Endothelial cell of umbilical vein (primary cell): ENCODE measurements around the gene MCEMP1. TPM values are rescaled to one million over a fixed set of nuclear protein-coding genes. Genes with fewer than 3 reads are reported as not detected.

Experiments used
- BruUV-seq: library from RNA; stranded (reverse); fragments of 400-500 nt; replicated peaks from 2 replicates; lab custom pipeline; 2021; lab: Mats Ljungman, UMichigan
- CTCF ChIA-PET: fragments of 300-600, 350-600 bp; sonication (Branson Sonifier 250); formaldehyde crosslinking; loops from one replicate; lab custom pipeline; 2021; ENCODE audit warnings: antibody characterized with exemption, inconsistent platforms; lab: Charles Lee
- POLR2A ChIA-PET: fragments of 300-600, 350-600 bp; sonication (Branson Sonifier 250); formaldehyde crosslinking; loops from one replicate; lab custom pipeline; 2021; ENCODE audit warnings: antibody characterized with exemption, inconsistent platforms; lab: Charles Lee
- DNase-seq: peaks from one replicate; pipeline ENCODE4 v3.0.0-alpha.2; 2011; ENCODE audit warnings: low read depth, low spot score
- FAIRE-seq: peaks from 2 replicates; lab custom pipeline; 2011; peaks lifted over from hg19 to GRCh38; lab: Jason Lieb, UNC
- H2AFZ ChIP-seq: 2 replicates; pipeline ENCODE4 v1.6.0; 2012; ENCODE audit warnings: low read depth, low read length, control low read depth, inconsistent platforms
- H3K27ac ChIP-seq: 2 replicates; pipeline ENCODE4 v1.5.1; 2011; ENCODE audit warnings: low read depth, mild to moderate bottlenecking, control low read depth, low read length, moderate library complexity; ENCODE audit not compliant: insufficient read depth
- H3K27me3 ChIP-seq, 2 experiments: 2 replicates each; pipeline versions ENCODE4 v1.6.0 to v1.6.1; 2011; ENCODE audit warnings: low read length in 2 of 2, mixed read lengths in 1 of 2; ENCODE audit not compliant: control insufficient read depth in 2 of 2, insufficient read depth in 2 of 2
- H3K36me3 ChIP-seq, 2 experiments: 2 replicates in 1 of 2; 3 replicates in 1 of 2; pipeline ENCODE4 v1.5.1; 2011; ENCODE audit warnings: low read length in 2 of 2, mild to moderate bottlenecking in 1 of 2, moderate library complexity in 1 of 2; ENCODE audit not compliant: control insufficient read depth in 2 of 2, insufficient read depth in 2 of 2; ENCODE audit errors: extremely low read depth in 1 of 2
- H3K4me1 ChIP-seq: 3 replicates; pipeline ENCODE4 v1.5.1; 2011; ENCODE audit warnings: mild to moderate bottlenecking, low read length; ENCODE audit not compliant: control insufficient read depth, insufficient read depth; ENCODE audit errors: extremely low read depth
- H3K4me2 ChIP-seq: 2 replicates; pipeline ENCODE4 v1.6.1; 2011; ENCODE audit warnings: low read length, control low read depth, mixed read lengths; ENCODE audit not compliant: insufficient read depth
- H3K4me3 ChIP-seq, 3 experiments: fragments of 200-600 bp in 1 of 3; sonication (generic), shearing (Covaris generic) in 1 of 3; replicated peaks in 1 of 3; 2 replicates each; pipeline ENCODE4 v1.5.1; 2011 to 2016; ENCODE audit warnings: control low read depth in 3 of 3, low read length in 3 of 3, mild to moderate bottlenecking in 2 of 3, inconsistent platforms in 1 of 3, low read depth in 1 of 3, moderate library complexity in 1 of 3; ENCODE audit not compliant: insufficient read depth in 1 of 3
- H3K79me2 ChIP-seq: 2 replicates; pipeline ENCODE4 v1.6.0; 2012; ENCODE audit warnings: low read length, inconsistent platforms; ENCODE audit not compliant: control insufficient read depth, insufficient read depth
- H3K9ac ChIP-seq: replicated peaks from 2 replicates; pipeline ENCODE3; 2011; ENCODE audit warnings: low read length, control low read depth; ENCODE audit not compliant: insufficient read depth; ENCODE audit errors: extremely low read depth
- H3K9me1 ChIP-seq: replicated peaks from 3 replicates; pipeline ENCODE4 v1.6.0; 2011; ENCODE audit warnings: mild to moderate bottlenecking, low read length; ENCODE audit not compliant: control insufficient read depth, insufficient read depth; ENCODE audit errors: extremely low read depth
- H3K9me3 ChIP-seq: replicated peaks from 2 replicates; pipeline ENCODE4 v1.5.1; 2012; ENCODE audit warnings: low read length, inconsistent platforms; ENCODE audit not compliant: control insufficient read depth, insufficient read depth
- H4K20me1 ChIP-seq: replicated peaks from 2 replicates; pipeline ENCODE3; 2011; ENCODE audit warnings: mild to moderate bottlenecking, low read length; ENCODE audit not compliant: control insufficient read depth, insufficient read depth; ENCODE audit errors: extremely low read depth
- CTCF ChIP-seq, 2 donors: IDR thresholded peaks; 1 replicate in 1 of 2; 2 replicates in 1 of 2; pipeline ENCODE4 v1.5.1; 2011; ENCODE audit warnings: low read length in 2 of 2, mild to moderate bottlenecking in 2 of 2, moderate library complexity in 2 of 2, control low read depth in 1 of 2, inconsistent platforms in 1 of 2, low read depth in 1 of 2; ENCODE audit not compliant: insufficient read depth in 1 of 2; ENCODE audit errors: extremely low read depth in 1 of 2
- EZH2 ChIP-seq: IDR thresholded peaks from 2 replicates; pipeline ENCODE4 v1.6.1; 2012; ENCODE audit warnings: borderline replicate concordance, low read depth, mild to moderate bottlenecking, moderate library complexity, low read length, inconsistent platforms; ENCODE audit not compliant: severe bottlenecking
- FOS ChIP-seq: IDR thresholded peaks from 2 replicates; pipeline ENCODE4 v1.6.1; 2011; ENCODE audit warnings: mild to moderate bottlenecking, low read length, moderate library complexity, borderline replicate concordance; ENCODE audit not compliant: insufficient read depth
- GATA2 ChIP-seq: IDR thresholded peaks from 2 replicates; pipeline ENCODE4 v1.7.0; 2011; ENCODE audit warnings: low read depth, mild to moderate bottlenecking, moderate library complexity, mixed read lengths, low read length; ENCODE audit not compliant: insufficient read length, insufficient read depth
- JUN ChIP-seq: IDR thresholded peaks from 2 replicates; pipeline ENCODE4 v1.6.1; 2011; ENCODE audit warnings: borderline replicate concordance, low read depth; ENCODE audit not compliant: insufficient read length, insufficient read depth
- MAX ChIP-seq: IDR thresholded peaks from 2 replicates; pipeline ENCODE4 v1.6.1; 2011; ENCODE audit not compliant: insufficient read depth, insufficient read length
- MYC ChIP-seq: IDR thresholded peaks from one replicate; pipeline ENCODE4 v1.6.1; 2011; ENCODE audit warnings: mild to moderate bottlenecking, low read depth, low read length
- POLR2A ChIP-seq: IDR thresholded peaks from 2 replicates; pipeline ENCODE4 v1.6.1; 2012; ENCODE audit warnings: low read depth, mild to moderate bottlenecking, control low read depth, low read length
- POLR2AphosphoS5 ChIP-seq: IDR thresholded peaks from 2 replicates; pipeline ENCODE4 v1.6.1; 2012; ENCODE audit warnings: low read depth, mild to moderate bottlenecking, control low read depth, low read length, moderate library complexity; ENCODE audit not compliant: insufficient read depth
- dilution Hi-C: fragments of 300-500 bp; cut with MboI; formaldehyde crosslinking; loops from one replicate; pipeline ENCODE4 v1.15.0; 2019; ENCODE audit warnings: low sequenced_read_pairs; ENCODE audit not compliant: extremely low pct_ligation_motif_present
- intact Hi-C: fragments of 100-400 bp; cut with micrococcal nuclease; formaldehyde crosslinking; loops from one replicate; pipeline ENCODE4 v1.10.0; 2022
- polyA plus RNA-seq, 4 experiments: library from polyadenylated mRNA; depleted of rRNA in 3 of 4; stranded (reverse) in 3 of 4; unstranded in 1 of 4; fragments of >200 nt; gene quantifications; 2 replicates each; pipeline versions ENCODE4 v1.2.1 to v1.2.3, GENCODE V29; 2011 to 2012; ENCODE audit warnings: missing spikeins in 1 of 4
- total RNA-seq: library from RNA; stranded (reverse); gene quantifications from 2 replicates; pipeline ENCODE4 v1.2.3, GENCODE V29; 2021

Gene MCEMP1
- total and polyA plus RNA-seq, 2 donors (not counting 3 experiments of a cell fraction or from before 2014, with no cell fraction given) = not detected

DNA sequence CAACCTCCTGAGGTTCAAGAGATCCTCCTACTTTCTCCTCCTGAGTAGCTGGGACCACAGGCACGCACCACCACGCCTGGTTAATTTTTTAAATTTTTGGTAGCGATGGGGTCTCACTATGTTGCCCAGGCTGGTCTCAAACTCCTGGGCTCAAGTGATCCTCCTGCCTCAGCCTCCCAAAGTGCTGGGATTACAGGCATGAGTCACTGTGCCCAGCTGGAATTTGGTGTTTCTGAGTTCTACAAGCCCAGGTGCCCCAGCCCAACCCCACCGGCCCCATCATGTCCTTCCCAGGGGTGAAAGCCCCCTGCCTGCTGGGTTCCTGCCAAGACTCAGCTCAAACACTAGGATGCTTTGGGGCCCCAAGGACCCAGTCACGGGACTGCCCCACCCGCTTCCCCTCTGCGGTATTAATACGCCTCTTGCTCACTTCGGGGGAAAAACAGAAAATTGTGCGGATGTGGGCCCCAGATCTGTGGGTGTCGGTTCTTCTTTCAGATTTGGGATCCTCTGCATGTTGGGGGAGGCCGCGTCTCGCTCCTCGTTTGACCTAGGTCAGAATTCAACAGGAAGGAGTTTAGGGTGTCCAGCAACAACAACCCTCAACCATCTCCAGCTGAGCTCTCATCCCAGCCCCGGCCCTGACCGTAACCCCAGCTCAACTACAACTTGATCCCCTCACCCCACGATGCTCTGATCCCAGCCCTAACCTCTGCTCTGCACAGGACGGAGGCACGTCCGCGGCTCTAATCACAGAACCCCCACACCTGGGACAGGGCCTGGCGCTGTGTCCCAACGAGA is 28.7 kb downstream of the MCEMP1 start:
- CTCF ChIA-PET = no interaction called here
- intact Hi-C loops = no loop called here
- no TSS peak for BruUV-seq
- POLR2A ChIA-PET = no interaction called here
- no peak overlapping the region for H3K9ac ChIP-seq
- no peaks in the 10 kb centered on the region for H3K27me3 ChIP-seq
- H3K27ac ChIP-seq = no peak overlapping the region
- FAIRE-seq (no peak), DNase-seq (no peak)
- no peaks in the 10 kb centered on the region for H3K9me3 ChIP-seq
- no peaks in the 10 kb centered on the region for H3K4me1 ChIP-seq
- H2AFZ ChIP-seq = no peak overlapping the region
- H3K4me3 ChIP-seq = no peak overlapping the region
- dilution Hi-C loops = no loop called here
- H3K4me2 ChIP-seq = no peak overlapping the region
- H3K36me3 ChIP-seq = no peaks in the 10 kb centered on the region
- no peaks in the 10 kb centered on the region for H3K79me2 ChIP-seq
- H3K9me1 ChIP-seq = no peaks in the 10 kb centered on the region
- no peaks in the 10 kb centered on the region for H4K20me1 ChIP-seq
- TF ChIP-seq JUN = no peak
- TF ChIP-seq GATA2 = no peak
- TF ChIP-seq POLR2A = no peak
- TF ChIP-seq MYC = no peak
- no peak for TF ChIP-seq CTCF (IDR thresholded peaks at IDR 0.05; ENCODE audit: extremely low read depth in 1 of 2, insufficient read depth in 1 of 2, low read depth in 1 of 2, low read length in 2 of 2)
- TF ChIP-seq EZH2 = no peak
- no peak for TF ChIP-seq FOS
- no peak for TF ChIP-seq POLR2AphosphoS5
- no peak for TF ChIP-seq MAX
